GM12872 (cell line): ENCODE data around the gene DCXR.

ENCODE experiments used
- CTCF ChIP-seq: IDR thresholded peaks from 3 replicates; pipeline ENCODE4 v1.5.1; 2011; ENCODE audit warnings: low read depth, mild to moderate bottlenecking, low read length, moderate library complexity; ENCODE audit not compliant: insufficient read depth

Gene DCXR

GRCh38 chr17:82061047-82061925, 23.8 kb upstream of the DCXR start:
- no peak for TF ChIP-seq CTCF

DNA sequence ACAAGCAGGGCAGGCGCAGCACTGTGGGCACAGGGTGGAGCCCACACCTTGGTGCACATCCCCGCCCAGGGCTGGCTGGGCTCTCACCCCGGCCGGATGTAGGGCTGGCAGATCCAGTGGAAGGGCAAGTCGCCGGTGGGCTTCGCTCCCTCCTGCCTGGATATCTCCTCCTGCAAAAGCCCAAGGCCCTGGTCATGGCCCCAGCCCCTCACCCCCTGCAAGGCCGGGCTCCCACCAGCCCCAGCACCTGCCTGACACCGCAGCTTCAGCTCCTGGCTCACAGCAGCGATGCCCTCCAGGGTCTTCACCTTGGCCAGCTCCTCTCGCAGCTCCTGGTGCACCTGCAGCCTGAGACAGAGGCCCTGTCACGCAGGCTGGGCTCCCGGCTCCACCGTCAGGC, 23.1 kb upstream of the DCXR start:
- no peak for TF ChIP-seq CTCF

GRCh38 chr17:82060001-82060380, 22.5 kb upstream of the DCXR start:
- no peak for TF ChIP-seq CTCF

DNA sequence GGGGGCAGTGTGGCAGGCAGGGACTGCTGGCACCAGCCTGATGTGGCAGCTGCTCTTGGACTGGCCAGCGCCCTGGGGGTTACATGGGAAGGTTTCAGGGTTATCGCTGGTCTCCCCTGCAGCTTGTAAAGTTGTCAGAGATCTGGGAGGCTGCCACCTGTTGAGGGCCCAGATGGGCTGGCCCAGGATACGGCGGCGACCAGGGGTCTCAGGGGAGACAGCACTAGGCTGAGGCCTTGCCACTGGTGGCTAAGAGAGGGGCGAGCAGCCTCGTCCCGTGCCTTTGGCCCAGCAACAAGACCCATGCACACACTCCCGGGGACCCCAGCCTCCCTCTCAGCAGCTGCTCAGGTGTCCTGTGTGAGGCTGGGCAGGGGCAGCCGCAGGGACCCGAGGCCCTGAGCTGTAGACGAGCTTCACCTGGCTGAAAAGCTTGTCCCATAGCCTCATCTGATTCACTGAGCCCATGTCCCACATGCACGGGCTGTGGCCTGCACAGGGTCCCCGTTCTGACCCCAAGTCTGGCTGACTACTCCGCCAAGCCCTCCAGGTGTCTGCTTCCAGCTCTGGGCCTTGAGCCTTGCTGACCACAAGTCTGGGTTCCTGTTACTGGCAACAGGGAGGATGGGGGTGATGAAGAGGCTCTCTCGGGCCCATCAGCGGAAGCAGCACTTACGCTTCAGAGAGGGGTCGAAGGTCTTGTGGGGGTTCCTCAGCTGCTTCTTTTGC, 21.9 kb upstream of the DCXR start:
- TF ChIP-seq CTCF: no peak

DNA sequence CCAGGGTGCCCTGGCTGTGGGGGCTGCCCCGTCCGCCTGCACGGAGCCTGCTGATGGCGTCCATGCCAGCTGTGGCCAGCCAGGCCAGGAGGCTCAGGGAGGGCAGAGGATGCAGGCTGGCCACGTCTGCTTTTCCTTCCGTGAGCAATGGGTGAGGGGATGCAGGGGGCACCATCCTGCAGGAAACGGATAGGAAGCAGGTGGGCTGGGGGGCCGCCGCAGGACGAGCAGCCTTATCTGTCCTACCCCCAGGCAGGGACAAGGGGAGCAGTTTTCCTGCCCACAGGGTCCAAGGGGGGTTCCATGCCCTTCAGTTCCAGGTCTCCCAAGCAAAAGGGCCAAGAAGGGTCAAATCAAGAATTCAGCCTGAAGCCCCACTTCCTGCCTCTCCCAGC, 21.4 kb upstream of the DCXR start:
- no peak for TF ChIP-seq CTCF

DNA sequence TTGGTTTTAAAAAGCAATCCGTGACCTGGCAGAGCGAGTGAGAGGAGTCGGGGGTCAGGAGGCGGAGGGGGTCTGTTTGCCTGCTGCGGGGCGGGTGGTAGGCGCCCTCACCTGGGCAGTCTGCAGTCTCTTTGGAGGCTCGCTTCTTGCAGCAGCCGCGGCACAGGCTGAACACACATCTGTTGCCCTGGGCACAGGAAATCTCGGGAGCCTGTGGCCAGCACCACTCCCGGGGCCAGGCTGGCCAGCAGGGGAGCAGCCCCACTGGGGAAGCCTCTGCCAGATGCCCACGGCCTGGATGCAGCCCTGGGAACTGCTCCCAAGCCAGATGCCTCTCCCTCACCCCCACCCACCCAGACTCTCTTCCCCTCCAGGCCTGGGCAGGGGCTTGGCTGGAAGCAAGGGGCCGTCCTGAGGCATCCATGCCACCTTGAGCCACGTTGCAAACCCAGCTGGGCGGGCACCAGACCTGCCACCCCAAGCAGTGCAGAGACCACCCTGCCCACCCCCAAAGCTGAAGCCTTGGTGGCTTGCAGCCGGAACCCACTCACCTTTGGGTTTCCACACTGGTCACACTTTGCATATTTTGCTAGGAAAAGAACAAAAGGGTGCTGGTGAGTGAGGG, 20.8 kb upstream of the DCXR start:
- no peak for TF ChIP-seq CTCF
